ENCODE results near the gene SERPINB6. TPM values are rescaled to one million over a fixed set of nuclear protein-coding genes. Genes with fewer than 3 reads are reported as not detected.
A peak's percentile ranks its signal among the peaks of the same experiment; 100 is the strongest.

Gene SERPINB6
- polyA plus RNA-seq, 1 experiment = 89.6 TPM

DNA sequence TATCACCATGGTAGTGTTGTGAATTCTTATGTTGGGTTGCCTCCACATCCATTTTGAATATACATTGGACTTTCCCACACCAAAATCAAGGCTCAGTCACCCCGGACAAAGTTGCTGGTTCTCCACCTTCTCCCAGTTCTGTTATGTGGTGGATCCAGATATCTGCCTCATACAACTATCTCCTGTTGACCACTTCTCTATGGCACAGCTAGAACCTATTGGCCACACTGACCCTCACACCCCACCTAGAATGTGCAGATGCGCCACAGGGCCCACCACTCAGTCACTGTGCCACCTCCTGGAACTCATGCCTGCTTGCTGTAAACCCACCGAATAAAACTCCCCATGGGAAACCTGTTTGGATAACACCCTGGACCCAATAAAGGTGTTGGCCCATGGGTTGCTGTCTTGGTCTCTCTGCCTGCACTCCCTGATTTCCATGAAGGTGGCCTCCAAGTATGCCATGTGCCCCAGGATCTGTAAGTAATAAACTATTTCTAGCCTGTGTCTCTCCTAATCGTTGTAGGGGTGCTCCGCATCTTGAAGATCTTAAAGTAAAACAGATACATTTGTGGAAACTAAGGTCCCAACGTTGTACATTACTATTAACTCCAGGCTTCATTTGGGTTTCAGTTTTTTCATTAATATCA is 21.1 kb upstream of the SERPINB6 start:
- CTCF ChIA-PET = interaction anchor here (1.4 kb wide), 1 partner anchor 43 kb away, joined by 4 read pairs; no protein-coding TSS in a partner anchor
- no peak for DNase-seq (ENCODE audit: low read depth)
- no peak for TF ChIP-seq CTCF (IDR thresholded peaks at IDR 0.05; ENCODE audit: insufficient read depth, low read depth, low read length)
- Histone ChIP-seq H3K36me3 (ENCODE audit: control insufficient read depth, insufficient read depth, low read length) (no peaks in the 10 kb centered on the region), H3K27me3 (ENCODE audit: control insufficient read depth, insufficient read depth, low read length) (no peaks in the 10 kb centered on the region), H3K4me3 (ENCODE audit: low read depth, low read length) (no peak overlapping the region)
- POLR2A ChIA-PET = no interaction called here

DNA sequence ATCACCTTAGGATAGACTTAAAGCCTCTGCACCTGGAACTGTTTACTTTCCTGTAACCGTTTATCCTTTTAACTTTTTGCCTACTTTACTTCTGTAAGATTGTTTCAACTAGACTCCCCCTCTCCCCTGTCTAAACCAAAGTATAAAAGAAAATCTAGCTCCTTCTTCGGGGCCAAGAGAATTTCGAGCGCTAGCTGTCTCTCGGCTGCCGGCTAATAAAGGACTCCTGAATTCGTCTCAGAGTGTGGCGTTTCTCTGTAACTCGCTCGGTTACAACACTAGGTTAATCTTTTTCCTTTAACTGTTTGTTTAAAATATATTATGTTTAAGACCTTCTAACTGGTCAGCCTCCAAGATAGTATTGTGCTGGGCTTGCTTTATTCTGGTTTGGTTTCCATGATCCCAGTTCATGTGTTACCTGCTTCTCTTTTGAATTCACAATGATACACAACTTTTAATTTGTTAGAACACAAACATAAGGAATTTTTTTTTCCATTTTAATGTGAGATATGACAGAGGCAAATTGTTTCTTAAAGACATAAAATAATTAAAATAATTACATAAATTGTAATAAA is 19.7 kb upstream of the SERPINB6 start:
- Histone ChIP-seq H3K4me3 (ENCODE audit: low read depth, low read length) (peak overlapping the region; percentile 69), H3K27me3 (ENCODE audit: control insufficient read depth, insufficient read depth, low read length) (no peaks in the 10 kb centered on the region), H3K36me3 (ENCODE audit: control insufficient read depth, insufficient read depth, low read length) (no peaks in the 10 kb centered on the region)
- no peak for DNase-seq (ENCODE audit: low read depth)
- POLR2A ChIA-PET = interaction anchor here (0.6 to 0.7 kb wide), 3 partner anchors 20 to 150 kb away, joined by 3 to 6 read pairs (median 3); partner anchors contain the start of gene SERPINB6
- CTCF ChIA-PET = interaction anchor here (0.6 to 9.4 kb wide), 13 partner anchors 8 to 252 kb away, joined by 3 to 191 read pairs (median 10); partner anchors contain the start of gene NQO2
- TF ChIP-seq CTCF (IDR thresholded peaks at IDR 0.05; ENCODE audit: insufficient read depth, low read depth, low read length) = no peak

GRCh38 chr6:2990248-2990931 is 19.0 kb upstream of the SERPINB6 start:
- CTCF ChIA-PET = interaction anchor here (0.6 to 9.4 kb wide), 23 partner anchors 9 to 252 kb away, joined by 3 to 191 read pairs (median 7); partner anchors contain the start of genes NQO2, SERPINB1 and SERPINB6
- Histone ChIP-seq H3K27me3 (ENCODE audit: control insufficient read depth, insufficient read depth, low read length) (no peaks in the 10 kb centered on the region), H3K4me3 (ENCODE audit: low read depth, low read length) (peak overlapping the region; percentile 69), H3K36me3 (ENCODE audit: control insufficient read depth, insufficient read depth, low read length) (no peaks in the 10 kb centered on the region)
- no peak for DNase-seq (ENCODE audit: low read depth)
- no peak for TF ChIP-seq CTCF (IDR thresholded peaks at IDR 0.05; ENCODE audit: insufficient read depth, low read depth, low read length)
- POLR2A ChIA-PET = interaction anchor here (0.6 to 0.7 kb wide), 3 partner anchors 19 to 149 kb away, joined by 3 to 6 read pairs (median 3); partner anchors contain the start of gene SERPINB6

DNA sequence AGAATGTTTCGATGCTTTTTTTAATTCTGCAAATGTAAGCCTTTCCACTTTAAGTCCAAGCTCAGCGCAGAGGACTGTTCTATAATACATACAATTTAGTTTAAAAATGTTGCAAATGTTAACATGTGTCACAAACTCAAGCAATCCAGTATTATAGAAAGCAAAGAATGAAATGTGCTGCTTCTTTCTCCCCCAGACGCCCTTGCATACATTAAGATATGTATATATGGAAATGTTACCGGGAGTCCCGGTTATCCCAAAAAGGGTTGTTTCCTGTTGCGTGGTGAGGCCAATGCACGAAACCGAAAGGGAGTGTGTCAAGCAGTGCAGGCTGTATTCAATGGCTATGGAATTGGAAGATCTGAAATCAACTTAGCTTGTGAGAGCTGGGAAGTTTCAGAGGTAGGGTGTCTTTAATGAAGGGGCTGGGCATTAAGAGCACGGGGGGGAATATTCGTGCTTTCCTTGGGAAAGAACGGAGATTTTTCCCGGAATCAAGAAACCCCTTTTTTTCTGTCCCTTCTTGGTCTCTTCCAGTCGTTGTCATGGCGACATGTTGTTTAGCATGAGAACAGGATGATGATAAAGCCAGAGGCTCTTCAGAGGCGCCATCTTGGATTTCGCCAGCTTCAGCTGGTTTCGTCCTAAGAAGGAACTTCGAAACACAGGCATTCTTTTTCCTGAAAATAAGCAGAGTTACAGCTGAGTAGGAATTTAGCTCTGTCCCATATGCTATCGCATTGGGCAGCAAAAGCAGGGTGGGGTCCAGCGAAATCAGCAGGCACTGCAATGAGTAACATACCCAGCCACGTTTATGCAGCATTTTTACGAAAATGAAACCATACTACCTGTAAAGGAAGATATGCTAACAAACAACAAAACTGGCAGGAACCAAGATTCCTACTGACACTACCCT is 18.2 kb upstream of the SERPINB6 start:
- H3K4me3 ChIP-seq (ENCODE audit: low read depth, low read length) = peak overlapping the region; percentile 69
- TF ChIP-seq CTCF (IDR thresholded peaks at IDR 0.05; ENCODE audit: insufficient read depth, low read depth, low read length) = no peak
- POLR2A ChIA-PET = interaction anchor here (0.5 to 1.0 kb wide), 2 partner anchors 37 to 78 kb away, joined by 3 to 6 read pairs; partner anchors contain the start of gene RIPK1
- H3K36me3 ChIP-seq (ENCODE audit: control insufficient read depth, insufficient read depth, low read length) = no peaks in the 10 kb centered on the region
- DNase-seq (ENCODE audit: low read depth) = peak; percentile 93
- CTCF ChIA-PET = interaction anchor here (0.6 to 9.4 kb wide), 36 partner anchors 10 to 253 kb away, joined by 3 to 191 read pairs (median 5); partner anchors contain the start of genes NQO2, SERPINB1 and SERPINB6
- no peaks in the 10 kb centered on the region for H3K27me3 ChIP-seq (ENCODE audit: control insufficient read depth, insufficient read depth, low read length)
